Muscle of leg (tissue), 16 donors: ENCODE measurements around the gene SFN. TPM values are rescaled to one million over a fixed set of nuclear protein-coding genes. Genes with fewer than 3 reads are reported as not detected.

Experiments used
- DNase-seq: peaks from one replicate; pipeline ENCODE4 v3.0.0; 2013
- H3K27ac ChIP-seq: one replicate; pipeline ENCODE4 v1.5.1; 2013; ENCODE audit warnings: mild to moderate bottlenecking, low read length, control low read depth
- H3K27me3 ChIP-seq: one replicate; pipeline ENCODE4 v1.6.1; 2013; ENCODE audit warnings: low read length; ENCODE audit not compliant: control insufficient read depth, insufficient read depth
- H3K36me3 ChIP-seq: one replicate; pipeline ENCODE4 v1.6.1; 2013; ENCODE audit warnings: low read length; ENCODE audit not compliant: control insufficient read depth, insufficient read depth
- H3K4me1 ChIP-seq: one replicate; pipeline ENCODE4 v1.6.1; 2013; ENCODE audit warnings: low read length; ENCODE audit not compliant: control insufficient read depth, insufficient read depth
- H3K4me3 ChIP-seq: one replicate; pipeline ENCODE4 v1.5.1; 2013; ENCODE audit warnings: low read length, control low read depth
- H3K9me3 ChIP-seq: replicated peaks from 2 replicates; pipeline ENCODE4 v1.6.1; 2013; ENCODE audit warnings: low read depth, low read length; ENCODE audit not compliant: control insufficient read depth
- WGBS: methylation state at CpG from one replicate; pipeline ENCODE4 v1.1.5; 2013; ENCODE audit warnings: missing lambda C conversion rate; ENCODE audit not compliant: insufficient coverage; 5-methylcytosine and 5-hydroxymethylcytosine counted together
- long read RNA-seq, 11 donors: transcript quantifications; one replicate each; lab custom pipeline, GENCODE V29; 2026
- polyA plus RNA-seq, 8 donors: library from polyadenylated mRNA; unstranded; fragments of 120-200 nt; gene quantifications; one replicate each; pipeline versions ENCODE4 v1.2.1 to v1.2.3, GENCODE V29; 2013; ENCODE audit warnings: inconsistent platforms in 1 of 8, low replicate concordance in 1 of 8; ENCODE audit not compliant: insufficient read length in 8 of 8, insufficient read depth in 1 of 8
- total RNA-seq: library from RNA; stranded (reverse); fragments of 120-200 nt; gene quantifications from one replicate; pipeline ENCODE4 v1.2.4, GENCODE V29; 2013

SFN gene
- total RNA-seq (0.18 TPM), polyA plus RNA-seq (10 to 100 TPM in 1 of 8 donors, 1 to 10 TPM in 1, under 1 TPM in 6; 0.20 to 23.9 (median 0.31) TPM)
- long read RNA-seq, donor 1, result 0 reads
- long read RNA-seq, donor 2, transcript SFN-201 (1 exons, 1,320 nt), result major isoform, 6 of 6 reads
- long read RNA-seq, donor 2, partial matches to known transcripts, result 0 of 6 reads
- long read RNA-seq, donor 2, other reads (novel, unspliced or antisense), result 0 of 6 reads
- long read RNA-seq, donor 3, partial matches to known transcripts, result 0 of 1 reads
- long read RNA-seq, donor 3, other reads (novel, unspliced or antisense), result 0 of 1 reads
- long read RNA-seq, donor 4, partial matches to known transcripts, result 0 of 1 reads
- long read RNA-seq, donor 4, other reads (novel, unspliced or antisense), result 0 of 1 reads
- long read RNA-seq, donor 5, partial matches to known transcripts, result 0 of 2 reads
- long read RNA-seq, donor 5, other reads (novel, unspliced or antisense), result 0 of 2 reads
- long read RNA-seq, donor 6, partial matches to known transcripts, result 0 of 2 reads
- long read RNA-seq, donor 6, other reads (novel, unspliced or antisense), result 0 of 2 reads
- long read RNA-seq, donor 7, partial matches to known transcripts, result 0 of 2 reads
- long read RNA-seq, donor 7, other reads (novel, unspliced or antisense), result 0 of 2 reads
- long read RNA-seq, donor 8, partial matches to known transcripts, result 0 of 2 reads
- long read RNA-seq, donor 8, other reads (novel, unspliced or antisense), result 0 of 2 reads
- long read RNA-seq, donor 9, partial matches to known transcripts, result 0 of 1 reads
- long read RNA-seq, donor 9, other reads (novel, unspliced or antisense), result 0 of 1 reads
- long read RNA-seq, donor 10, result 0 reads
- long read RNA-seq, donor 11, result 0 reads

DNA sequence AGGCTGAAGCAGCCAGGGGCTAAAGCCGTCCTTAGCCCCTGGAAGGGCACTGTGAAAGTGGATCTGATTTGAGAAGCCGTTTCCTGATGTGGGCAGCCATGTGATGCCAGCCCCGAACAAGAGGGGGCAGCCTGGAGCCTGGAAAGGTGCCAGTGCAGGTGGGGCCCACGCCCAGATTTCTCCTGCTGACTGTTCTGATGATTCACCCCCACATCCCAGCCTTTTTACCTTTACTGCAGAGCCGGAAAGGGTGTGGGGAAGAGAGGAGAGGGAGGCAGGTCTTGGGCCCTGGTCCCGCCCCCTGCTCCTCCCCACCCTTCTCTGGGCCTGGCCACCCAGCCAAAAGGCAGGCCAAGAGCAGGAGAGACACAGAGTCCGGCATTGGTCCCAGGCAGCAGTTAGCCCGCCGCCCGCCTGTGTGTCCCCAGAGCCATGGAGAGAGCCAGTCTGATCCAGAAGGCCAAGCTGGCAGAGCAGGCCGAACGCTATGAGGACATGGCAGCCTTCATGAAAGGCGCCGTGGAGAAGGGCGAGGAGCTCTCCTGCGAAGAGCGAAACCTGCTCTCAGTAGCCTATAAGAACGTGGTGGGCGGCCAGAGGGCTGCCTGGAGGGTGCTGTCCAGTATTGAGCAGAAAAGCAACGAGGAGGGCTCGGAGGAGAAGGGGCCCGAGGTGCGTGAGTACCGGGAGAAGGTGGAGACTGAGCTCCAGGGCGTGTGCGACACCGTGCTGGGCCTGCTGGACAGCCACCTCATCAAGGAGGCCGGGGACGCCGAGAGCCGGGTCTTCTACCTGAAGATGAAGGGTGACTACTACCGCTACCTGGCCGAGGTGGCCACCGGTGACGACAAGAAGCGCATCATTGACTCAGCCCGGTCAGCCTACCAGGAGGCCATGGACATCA lies at the start of gene SFN:
SFN (plus strand) TSS at position 369 of the 904 bp plus-strand sequence; CDS start at position 433, 64 bp downstream.
- H3K9me3 ChIP-seq, result no peaks in the 10 kb centered on the region
- DNase-seq, result no peak
- H3K27ac ChIP-seq, result no peak within 1 kb of the TSS
- WGBS, result 83% methylated on average over 33 of the region's 37 CpGs
- peak within 1 kb of the TSS; percentile 80 for H3K4me3 ChIP-seq
- H3K27me3 ChIP-seq, result no peaks in the 10 kb centered on the region
- H3K4me1 ChIP-seq, result peaks cover 23% of the 10 kb centered on the region
- H3K36me3 ChIP-seq, result no peaks in the 10 kb centered on the region

DNA sequence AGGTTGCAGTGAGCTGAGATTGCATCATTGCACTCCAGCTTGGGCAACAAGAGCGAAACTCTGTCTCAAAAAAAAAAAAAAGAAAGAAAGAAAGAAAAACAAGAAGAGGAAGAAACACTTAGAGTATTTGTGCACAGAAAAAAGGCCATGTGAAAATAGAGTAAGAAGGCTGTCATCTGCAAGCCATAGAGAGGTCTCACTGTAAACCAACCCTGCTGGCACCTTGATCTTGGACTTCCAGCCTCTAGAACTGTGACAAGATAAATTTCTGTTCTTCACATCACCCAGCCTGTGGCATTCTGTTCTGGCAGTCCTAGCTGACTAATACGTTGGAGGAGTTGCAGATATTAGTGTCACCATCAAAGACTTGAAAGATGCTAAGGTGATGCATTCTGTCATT lies 48.6 kb upstream of the SFN start:
- Histone ChIP-seq H3K36me3 (no peaks in the 10 kb centered on the region), H3K9me3 (no peaks in the 10 kb centered on the region), H3K27me3 (no peaks in the 10 kb centered on the region), H3K4me1 (no peaks in the 10 kb centered on the region), H3K4me3 (no peak overlapping the region), H3K27ac (no peak overlapping the region)
- WGBS, result 83% methylated on average over 1 of the region's 2 CpGs
- DNase-seq, result no peak

DNA sequence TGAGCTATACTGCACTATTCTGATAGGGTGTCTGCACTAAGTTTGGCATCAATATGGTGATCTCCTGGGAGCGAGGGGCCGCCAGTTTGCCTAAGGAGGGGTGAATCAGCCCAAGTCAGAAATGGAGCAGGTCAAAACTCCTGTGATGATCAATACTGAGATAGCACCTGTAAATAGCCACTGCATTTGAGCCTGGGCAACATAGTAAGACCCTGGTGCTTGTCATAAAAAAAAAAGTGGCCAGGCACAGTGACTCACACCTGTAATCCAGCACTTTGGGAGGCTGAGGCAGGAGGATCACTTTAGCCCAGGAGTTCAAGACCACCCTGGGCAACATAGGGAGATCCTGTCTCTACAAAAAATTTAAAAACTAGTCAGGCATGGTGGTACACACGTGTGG lies 48.1 kb upstream of the SFN start:
- Histone ChIP-seq H3K36me3 (no peaks in the 10 kb centered on the region), H3K9me3 (no peaks in the 10 kb centered on the region), H3K27ac (no peak overlapping the region), H3K27me3 (no peaks in the 10 kb centered on the region), H3K4me1 (no peaks in the 10 kb centered on the region), H3K4me3 (no peak overlapping the region)
- 89% methylated on average over 3 of the region's 3 CpGs for WGBS
- DNase-seq, result no peak

DNA sequence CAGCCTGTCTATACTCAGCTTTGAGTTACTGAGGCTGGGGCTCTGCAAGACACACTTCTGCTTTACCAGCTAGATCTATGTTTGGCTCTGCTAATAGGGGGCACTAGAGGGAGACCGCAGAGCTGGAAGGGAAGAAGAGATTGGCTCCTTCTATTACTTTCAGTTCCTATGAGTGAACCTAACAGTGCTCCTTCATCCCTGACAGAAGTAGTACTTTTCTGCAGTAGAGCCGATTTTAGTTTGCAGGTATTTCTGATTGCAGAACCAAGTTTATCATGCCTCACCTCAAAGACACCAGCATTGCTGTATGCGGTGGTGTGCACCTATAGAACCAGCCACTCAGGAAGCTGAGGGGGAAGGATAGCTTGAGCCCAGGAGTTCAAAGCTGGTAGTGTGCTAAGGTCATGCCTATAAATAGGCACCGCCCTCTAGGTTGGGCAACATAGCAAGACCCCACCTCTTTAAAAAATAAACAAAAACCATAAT lies 42.1 kb upstream of the SFN start:
- no peaks in the 10 kb centered on the region for H3K9me3 ChIP-seq
- no peaks in the 10 kb centered on the region for H3K27me3 ChIP-seq
- H3K4me3 ChIP-seq, result no peak overlapping the region
- WGBS, result no CpG with 5 or more reads among the region's 4 CpGs
- peak; percentile 48 for DNase-seq
- no peak overlapping the region for H3K27ac ChIP-seq
- H3K36me3 ChIP-seq, result no peaks in the 10 kb centered on the region
- H3K4me1 ChIP-seq, result peaks cover under 1% of the 10 kb centered on the region

DNA sequence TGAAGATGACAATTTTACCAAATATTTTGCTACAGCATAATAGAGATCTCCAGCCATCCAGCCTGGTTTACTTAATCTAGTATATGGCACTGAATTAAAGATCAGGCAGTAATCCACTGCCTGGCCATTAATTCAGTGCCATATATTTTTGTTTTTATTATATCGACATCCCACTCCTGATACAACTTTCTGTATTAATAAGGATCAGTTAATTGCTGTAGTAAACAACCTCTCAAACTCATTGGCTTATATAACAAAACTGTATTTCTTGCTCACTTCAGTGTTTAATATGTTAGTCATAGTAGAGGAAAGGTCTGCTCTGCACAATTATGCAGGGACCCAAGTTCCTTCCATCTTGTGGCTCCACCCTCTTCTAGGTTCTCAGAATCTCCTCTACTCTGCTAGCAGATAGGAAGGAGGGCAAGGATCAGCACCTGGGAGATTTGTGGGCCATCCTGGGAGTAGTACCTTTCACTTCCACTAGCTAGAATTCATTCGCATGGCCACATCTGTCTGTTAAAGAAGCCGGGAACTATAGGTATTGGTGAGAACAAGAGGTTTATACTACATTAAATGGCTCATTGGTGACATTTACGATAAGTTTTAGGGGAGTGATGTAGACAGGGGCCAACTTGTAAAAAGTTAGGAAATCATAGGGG lies 40.1 kb upstream of the SFN start:
- DNase-seq, result no peak
- peaks cover 12% of the 10 kb centered on the region for H3K4me1 ChIP-seq
- WGBS, result 91% methylated on average over 1 of the region's 4 CpGs
- no peaks in the 10 kb centered on the region for H3K9me3 ChIP-seq
- no peaks in the 10 kb centered on the region for H3K36me3 ChIP-seq
- no peak overlapping the region for H3K4me3 ChIP-seq
- no peaks in the 10 kb centered on the region for H3K27me3 ChIP-seq
- H3K27ac ChIP-seq, result no peak overlapping the region

DNA sequence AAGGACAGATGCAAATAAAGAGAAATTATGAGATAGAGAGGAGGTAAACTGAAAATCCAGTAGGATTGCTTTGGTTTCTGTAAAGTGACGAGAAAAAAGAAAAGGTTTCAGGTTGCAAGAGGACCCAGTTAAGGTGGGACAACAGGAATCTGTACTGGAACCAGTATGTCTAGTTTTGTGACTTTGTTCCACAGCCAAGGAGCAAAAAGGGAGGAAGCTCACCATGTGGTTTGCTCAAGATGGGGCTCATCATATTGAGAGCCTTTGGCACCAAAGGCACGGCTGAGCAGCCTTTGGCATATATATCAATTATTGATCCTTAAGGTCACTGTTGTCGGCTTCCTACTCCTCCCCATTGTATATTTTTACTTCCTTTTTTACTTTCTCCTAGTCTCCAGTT lies 38.2 kb upstream of the SFN start:
- H3K4me3 ChIP-seq, result no peak overlapping the region
- H3K36me3 ChIP-seq, result peaks cover 3% of the 10 kb centered on the region
- no peaks in the 10 kb centered on the region for H3K27me3 ChIP-seq
- WGBS, result 88% methylated on average over 2 of the region's 3 CpGs
- H3K9me3 ChIP-seq, result no peaks in the 10 kb centered on the region
- H3K27ac ChIP-seq, result no peak overlapping the region
- H3K4me1 ChIP-seq, result peaks cover 26% of the 10 kb centered on the region
- no peak for DNase-seq

DNA sequence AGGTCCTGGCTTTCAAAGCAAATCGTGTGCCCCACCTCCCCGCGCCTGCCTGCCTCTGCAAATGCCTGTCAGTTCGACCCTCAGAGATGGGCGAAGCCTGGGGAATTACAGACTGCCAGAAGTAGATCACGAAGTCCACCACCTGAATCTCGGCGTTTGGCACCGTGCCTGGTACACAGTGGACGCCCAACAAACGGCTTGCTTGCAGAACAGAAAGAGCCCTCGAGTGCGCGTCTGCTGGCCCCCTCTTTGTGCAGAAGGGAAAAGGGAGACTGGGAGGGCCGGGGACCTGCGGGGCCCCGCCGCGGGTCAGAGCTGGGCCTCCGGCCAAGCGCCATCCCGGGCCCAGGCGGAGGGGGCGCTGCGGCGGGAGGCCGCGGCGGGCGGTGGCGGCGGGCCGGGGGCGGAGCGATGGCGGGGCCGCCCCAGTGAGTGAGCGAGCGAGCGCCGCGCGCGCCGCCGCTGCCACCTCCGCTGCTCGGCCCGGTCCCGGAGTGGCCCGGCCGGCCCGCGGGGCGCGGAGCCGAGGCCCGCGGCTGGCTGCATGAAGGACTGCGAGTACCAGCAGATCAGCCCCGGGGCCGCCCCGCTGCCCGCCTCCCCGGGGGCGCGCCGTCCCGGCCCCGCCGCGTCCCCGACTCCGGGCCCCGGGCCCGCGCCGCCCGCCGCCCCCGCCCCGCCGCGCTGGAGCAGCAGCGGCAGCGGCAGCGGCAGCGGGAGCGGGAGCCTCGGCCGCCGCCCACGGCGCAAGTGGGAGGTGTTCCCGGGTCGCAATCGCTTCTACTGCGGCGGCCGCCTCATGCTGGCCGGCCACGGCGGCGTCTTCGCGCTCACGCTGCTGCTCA lies 36.5 kb upstream of the SFN start, which contains the start of gene ZDHHC18:
ZDHHC18 (plus strand) TSS at position 428 of the 845 bp plus-strand sequence; CDS start at position 545, 117 bp downstream.
- Histone ChIP-seq H3K36me3 (peaks cover 14% of the 10 kb centered on the region), H3K27me3 (no peaks in the 10 kb centered on the region), H3K27ac (peak within 1 kb of the TSS; percentile 71), H3K4me3 (peak within 1 kb of the TSS; percentile 60), H3K9me3 (no peaks in the 10 kb centered on the region), H3K4me1 (peaks cover 26% of the 10 kb centered on the region)
- peak; percentile 83 for DNase-seq
- under 1% methylated on average over 107 of the region's 107 CpGs for WGBS

DNA sequence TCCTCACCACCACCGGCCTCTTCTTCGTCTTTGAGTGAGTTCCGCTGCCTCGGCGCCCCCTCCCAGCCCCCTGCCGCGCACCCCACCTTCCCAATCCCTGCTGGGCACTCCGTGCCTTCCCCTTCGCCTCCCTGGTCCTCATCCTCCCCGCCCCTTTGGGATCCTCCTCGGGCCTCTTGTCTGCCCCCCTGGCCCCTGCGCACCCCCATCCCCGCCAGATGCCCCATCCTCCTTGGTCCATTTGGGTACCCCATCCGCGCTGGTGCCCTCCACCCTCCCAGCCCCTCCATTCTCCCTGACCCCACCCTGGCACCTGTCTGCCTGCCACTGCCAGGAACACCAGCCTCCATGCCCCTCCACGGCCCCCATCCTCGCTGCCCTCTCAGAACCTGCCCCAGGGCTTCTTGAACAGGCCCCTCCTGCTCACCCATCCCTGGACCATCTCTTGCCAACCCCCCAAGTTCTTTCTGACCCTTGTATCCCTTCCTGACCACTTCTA lies 35.8 kb upstream of the SFN start:
- Histone ChIP-seq H3K9me3 (no peaks in the 10 kb centered on the region), H3K4me3 (peak overlapping the region; percentile 60), H3K27me3 (no peaks in the 10 kb centered on the region), H3K36me3 (peaks cover 21% of the 10 kb centered on the region), H3K27ac (peak overlapping the region; percentile 2), H3K4me1 (peaks cover 26% of the 10 kb centered on the region)
- no peak for DNase-seq
- WGBS, result 5% methylated on average over 17 of the region's 17 CpGs
